ENCODE measurements around the gene CD34.

Gene CD34

GRCh38 chr1:207842506-207842905 is 68.4 kb downstream of the CD34 start:
- Histone ChIP-seq H3K79me2 (ENCODE audit: insufficient read depth, low read length) (no peaks in the 10 kb centered on the region; the same call in none of the 2 replicates), H3K9me3 (ENCODE audit: low read length) (no peaks in the 10 kb centered on the region), H3K36me3 (ENCODE audit: insufficient read depth, low read length) (no peaks in the 10 kb centered on the region)

DNA sequence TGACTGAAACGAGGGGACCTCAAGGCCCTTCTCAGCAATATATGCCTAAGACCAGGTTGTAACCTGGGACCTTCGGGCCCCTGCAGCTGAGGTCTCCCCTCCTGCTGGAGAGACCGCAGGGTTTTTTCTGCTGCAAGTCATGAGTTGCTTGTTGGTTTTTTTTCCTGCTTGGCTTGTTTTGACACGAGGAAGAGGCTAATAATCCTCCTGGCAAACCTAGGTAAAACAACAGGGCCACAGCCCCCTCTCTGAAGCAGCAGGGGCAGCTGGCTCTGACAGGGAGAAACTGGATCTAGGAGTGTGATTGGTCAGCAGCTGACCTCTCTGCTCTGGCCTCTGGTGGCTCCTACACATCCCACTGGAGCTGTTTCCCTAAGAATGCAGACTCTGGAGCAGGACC is 69.0 kb downstream of the CD34 start:
- no peak overlapping the region for H2AFZ ChIP-seq (ENCODE audit: low read length)
- no peaks in the 10 kb centered on the region for H3K4me1 ChIP-seq (ENCODE audit: insufficient read depth, low read length, severe bottlenecking)
- TF ChIP-seq CTCF (IDR thresholded peaks at IDR 0.05; ENCODE audit: low read length) (no peak), EZH2 (IDR thresholded peaks at IDR 0.05; ENCODE audit: borderline replicate concordance, low read length) (no peak)
- no peaks in the 10 kb centered on the region for H3K9me3 ChIP-seq (ENCODE audit: low read length)
- no peaks in the 10 kb centered on the region for H4K20me1 ChIP-seq (ENCODE audit: insufficient read depth, low read length)
- no peaks in the 10 kb centered on the region for H3K9me2 ChIP-seq (ENCODE audit: low read depth, low read length)
- H3K9ac ChIP-seq (ENCODE audit: low read length), result no peak overlapping the region
- no peak overlapping the region for H3K4me3 ChIP-seq (ENCODE audit: low read depth, low read length, poor library complexity, severe bottlenecking)
- H3K36me3 ChIP-seq (ENCODE audit: insufficient read depth, low read length), result no peaks in the 10 kb centered on the region
- H3K27ac ChIP-seq (ENCODE audit: low read depth, low read length, poor library complexity, severe bottlenecking), result no peak overlapping the region
- no peaks in the 10 kb centered on the region for H3F3A ChIP-seq (ENCODE audit: insufficient read depth, low read length)
- no peaks in the 10 kb centered on the region for H3K27me3 ChIP-seq (ENCODE audit: insufficient read depth, low read length)
- H3K4me2 ChIP-seq (ENCODE audit: low read length), result no peak overlapping the region
- no peaks in the 10 kb centered on the region; the same call in 1 of the 2 replicates for H3K79me2 ChIP-seq (ENCODE audit: insufficient read depth, low read length)

More at GRCh38 chr1:207842506-207842905, 68.4 kb downstream of the CD34 start:
- H2AFZ ChIP-seq (ENCODE audit: low read length), result no peak overlapping the region
- no peaks in the 10 kb centered on the region for H3K27me3 ChIP-seq (ENCODE audit: insufficient read depth, low read length)
- no peaks in the 10 kb centered on the region for H3K9me2 ChIP-seq (ENCODE audit: low read depth, low read length)
- no peaks in the 10 kb centered on the region for H3F3A ChIP-seq (ENCODE audit: insufficient read depth, low read length)
- H3K27ac ChIP-seq (ENCODE audit: low read depth, low read length, poor library complexity, severe bottlenecking), result no peak overlapping the region
- no peaks in the 10 kb centered on the region for H3K4me1 ChIP-seq (ENCODE audit: insufficient read depth, low read length, severe bottlenecking)
- TF ChIP-seq EZH2 (IDR thresholded peaks at IDR 0.05; ENCODE audit: borderline replicate concordance, low read length) (no peak), CTCF (IDR thresholded peaks at IDR 0.05; ENCODE audit: low read length) (no peak)
- H3K9ac ChIP-seq (ENCODE audit: low read length), result no peak overlapping the region
- H3K4me3 ChIP-seq (ENCODE audit: low read depth, low read length, poor library complexity, severe bottlenecking), result no peak overlapping the region
- H3K4me2 ChIP-seq (ENCODE audit: low read length), result no peak overlapping the region
- no peaks in the 10 kb centered on the region for H4K20me1 ChIP-seq (ENCODE audit: insufficient read depth, low read length)

DNA sequence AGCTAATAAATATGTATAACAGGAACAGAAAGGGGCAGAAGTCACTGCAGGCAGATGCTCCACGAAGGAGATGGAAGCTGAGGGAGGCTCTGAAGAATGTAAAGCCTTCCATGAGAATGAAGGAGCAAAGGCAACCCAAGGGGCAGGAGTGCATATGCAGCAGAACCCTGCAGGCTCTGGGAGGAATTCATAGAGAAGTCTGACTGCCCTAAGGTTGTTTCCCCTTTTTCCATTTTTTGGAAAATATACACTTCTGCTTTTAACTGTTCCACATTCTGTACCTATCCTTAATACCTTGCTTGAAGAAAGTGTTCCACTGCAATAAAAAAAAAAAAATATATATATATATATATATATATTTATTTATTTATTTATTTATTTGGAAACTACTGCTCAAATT is 69.6 kb downstream of the CD34 start:
- H3K4me2 ChIP-seq (ENCODE audit: low read length), result no peak overlapping the region
- H3K79me2 ChIP-seq (ENCODE audit: insufficient read depth, low read length), result no peaks in the 10 kb centered on the region; the same call in 1 of the 2 replicates
- TF ChIP-seq EZH2 (IDR thresholded peaks at IDR 0.05; ENCODE audit: borderline replicate concordance, low read length) (no peak), CTCF (IDR thresholded peaks at IDR 0.05; ENCODE audit: low read length) (no peak)
- no peak overlapping the region for H3K4me3 ChIP-seq (ENCODE audit: low read depth, low read length, poor library complexity, severe bottlenecking)
- no peaks in the 10 kb centered on the region for H3K9me2 ChIP-seq (ENCODE audit: low read depth, low read length)
- H3K4me1 ChIP-seq (ENCODE audit: insufficient read depth, low read length, severe bottlenecking), result no peaks in the 10 kb centered on the region
- no peaks in the 10 kb centered on the region for H3K27me3 ChIP-seq (ENCODE audit: insufficient read depth, low read length)
- no peaks in the 10 kb centered on the region for H4K20me1 ChIP-seq (ENCODE audit: insufficient read depth, low read length)
- H3F3A ChIP-seq (ENCODE audit: insufficient read depth, low read length), result no peaks in the 10 kb centered on the region
- H3K9me3 ChIP-seq (ENCODE audit: low read length), result no peaks in the 10 kb centered on the region
- H3K9ac ChIP-seq (ENCODE audit: low read length), result no peak overlapping the region
- H3K36me3 ChIP-seq (ENCODE audit: insufficient read depth, low read length), result no peaks in the 10 kb centered on the region
- H3K27ac ChIP-seq (ENCODE audit: low read depth, low read length, poor library complexity, severe bottlenecking), result no peak overlapping the region
- H2AFZ ChIP-seq (ENCODE audit: low read length), result no peak overlapping the region
